Mononuclear cell (primary cell): Measurements from ENCODE around the gene ANKRD53. TPM values are rescaled to one million over a fixed set of nuclear protein-coding genes. Genes with fewer than 3 reads are reported as not detected.
A peak's percentile ranks its signal among the peaks of the same experiment; 100 is the strongest.
"Not testable (repeated sequence)": the region's sequence is repeated elsewhere in the genome, so short reads cannot be mapped to it uniquely, and the experiment has no call there.

Source experiments
- H3K27me3 ChIP-seq: 2 replicates; pipeline ENCODE4 v1.6.0; 2011; ENCODE audit warnings: low read length, control low read depth; ENCODE audit not compliant: insufficient read depth
- H3K4me1 ChIP-seq: 2 replicates; pipeline ENCODE4 v1.5.1; 2011; ENCODE audit warnings: mild to moderate bottlenecking, low read length, control low read depth; ENCODE audit not compliant: insufficient read depth
- H3K4me3 ChIP-seq: 2 replicates; pipeline ENCODE4 v1.5.1; 2011; ENCODE audit warnings: mild to moderate bottlenecking, low read length, moderate library complexity
- H3K9me3 ChIP-seq: 2 replicates; pipeline ENCODE4 v1.5.1; 2011; ENCODE audit warnings: low read depth, mild to moderate bottlenecking, control low read depth, low read length
- total RNA-seq: library from RNA; depleted of rRNA; stranded (reverse); fragments of >200 nt; gene quantifications from one replicate; pipeline ENCODE4 v1.2.3, GENCODE V29; 2012

ANKRD53 gene
- total RNA-seq, 1 donor = 0.10 TPM

GRCh38 chr2:70988726-70989648, 10.6 kb downstream of the ANKRD53 start:
- Histone ChIP-seq H3K4me1 (peaks cover 23% of the 10 kb centered on the region), H3K27me3 (no peaks in the 10 kb centered on the region), H3K9me3 (no peaks in the 10 kb centered on the region), H3K4me3 (no peak overlapping the region)

GRCh38 chr2:70990216-70990615, 11.8 kb downstream of the ANKRD53 start:
- Histone ChIP-seq H3K27me3 (no peaks in the 10 kb centered on the region), H3K4me3 (no peak overlapping the region), H3K9me3 (no peaks in the 10 kb centered on the region), H3K4me1 (peaks cover 17% of the 10 kb centered on the region)

- H3K9me3 ChIP-seq = no peaks in the 10 kb centered on the region
- no peaks in the 10 kb centered on the region for H3K27me3 ChIP-seq
- H3K4me1 ChIP-seq = peaks cover 16% of the 10 kb centered on the region
- H3K4me3 ChIP-seq = no peak overlapping the region
Measured at GRCh38 chr2:70991142-70991541, 12.7 kb downstream of the ANKRD53 start.

GRCh38 chr2:70991742-70992141, 13.3 kb downstream of the ANKRD53 start:
- Histone ChIP-seq H3K27me3 (no peaks in the 10 kb centered on the region), H3K4me1 (peaks cover 16% of the 10 kb centered on the region), H3K4me3 (no peak overlapping the region)

GRCh38 chr2:70992945-70993853, 14.8 kb downstream of the ANKRD53 start:
- no peaks in the 10 kb centered on the region for H3K27me3 ChIP-seq
- H3K4me3 ChIP-seq = peak overlapping the region; percentile 85
- H3K9me3 ChIP-seq = no peaks in the 10 kb centered on the region
- peaks cover 16% of the 10 kb centered on the region for H3K4me1 ChIP-seq

More at GRCh38 chr2:70991742-70992141, 13.3 kb downstream of the ANKRD53 start:
- no peaks in the 10 kb centered on the region for H3K9me3 ChIP-seq

GRCh38 chr2:70994009-70994698, 15.7 kb downstream of the ANKRD53 start:
- H3K27me3 ChIP-seq = no peaks in the 10 kb centered on the region
- H3K9me3 ChIP-seq = no peaks in the 10 kb centered on the region
- H3K4me1 ChIP-seq = peaks cover 18% of the 10 kb centered on the region
- peak overlapping the region; percentile 85 for H3K4me3 ChIP-seq

- H3K4me1 ChIP-seq = peaks cover 24% of the 10 kb centered on the region
- peak within 1 kb of the TSS; percentile 85 for H3K4me3 ChIP-seq
- H3K9me3 ChIP-seq = no peaks in the 10 kb centered on the region
- no peaks in the 10 kb centered on the region for H3K27me3 ChIP-seq
Measured at GRCh38 chr2:70994699-70995425, 16.4 kb downstream of the ANKRD53 start, which contains the start of gene TEX261. Gene TEX261, minus strand, starts transcription at chr2:70994873. Its CDS starts 116 bp downstream, at chr2:70994757.

- peak overlapping the region; percentile 85 for H3K4me3 ChIP-seq
Measured at GRCh38 chr2:70995426-70995729, 16.9 kb downstream of the ANKRD53 start.

GRCh38 chr2:70998885-70999284, 20.5 kb downstream of the ANKRD53 start:
- not testable (repeated sequence) for H3K9me3 ChIP-seq, H3K4me3 ChIP-seq, H3K27me3 ChIP-seq
- peaks cover 22% of the 10 kb centered on the region for H3K4me1 ChIP-seq

More at GRCh38 chr2:70995426-70995729, 16.9 kb downstream of the ANKRD53 start:
- H3K9me3 ChIP-seq = no peaks in the 10 kb centered on the region
- H3K27me3 ChIP-seq = no peaks in the 10 kb centered on the region
- peaks cover 24% of the 10 kb centered on the region for H3K4me1 ChIP-seq

GRCh38 chr2:70999362-70999761, 20.9 kb downstream of the ANKRD53 start:
- Histone ChIP-seq H3K9me3 (no peaks in the 10 kb centered on the region), H3K4me1 (peaks cover 19% of the 10 kb centered on the region), H3K4me3 (no peak overlapping the region), H3K27me3 (no peaks in the 10 kb centered on the region)

- H3K27me3 ChIP-seq, H3K4me3 ChIP-seq, H3K9me3 ChIP-seq: not testable (repeated sequence)
- peaks cover 19% of the 10 kb centered on the region for H3K4me1 ChIP-seq
Measured at GRCh38 chr2:70999931-71000330, 21.5 kb downstream of the ANKRD53 start.

GRCh38 chr2:71000780-71001591, 22.6 kb downstream of the ANKRD53 start:
- Histone ChIP-seq H3K9me3 (no peaks in the 10 kb centered on the region), H3K4me3 (no peak overlapping the region), H3K4me1 (peaks cover 19% of the 10 kb centered on the region), H3K27me3 (no peaks in the 10 kb centered on the region)

GRCh38 chr2:71001592-71001927, 23.1 kb downstream of the ANKRD53 start:
- Histone ChIP-seq H3K9me3 (no peaks in the 10 kb centered on the region), H3K27me3 (no peaks in the 10 kb centered on the region), H3K4me1 (peaks cover 19% of the 10 kb centered on the region), H3K4me3 (no peak overlapping the region)
